Osteocyte (in vitro differentiated cells): ENCODE results near the gene SARM1. TPM values are rescaled to one million over a fixed set of nuclear protein-coding genes. Genes with fewer than 3 reads are reported as not detected.

Experiments
- DNase-seq: peaks from one replicate; pipeline ENCODE4 v3.0.0; 2021; ENCODE audit warnings: mixed read lengths; ENCODE audit not compliant: unreplicated experiment; ENCODE audit errors: extremely low spot score
- H3K27ac Mint-ChIP-seq: one replicate; pipeline ENCODE4 v1.8.0; 2021; ENCODE audit warnings: mild to moderate bottlenecking, mixed read lengths; ENCODE audit not compliant: unreplicated experiment
- H3K27me3 Mint-ChIP-seq: one replicate; pipeline ENCODE4 v1.8.0; 2021; ENCODE audit warnings: mixed read lengths; ENCODE audit not compliant: unreplicated experiment
- H3K36me3 Mint-ChIP-seq: one replicate; pipeline ENCODE4 v1.8.0; 2021; ENCODE audit warnings: mixed read lengths; ENCODE audit not compliant: unreplicated experiment
- H3K4me1 Mint-ChIP-seq: one replicate; pipeline ENCODE4 v1.8.0; 2021; ENCODE audit warnings: mixed read lengths; ENCODE audit not compliant: unreplicated experiment
- H3K4me3 Mint-ChIP-seq: one replicate; pipeline ENCODE4 v1.8.0; 2021; ENCODE audit warnings: mild to moderate bottlenecking, moderate library complexity, mixed read lengths; ENCODE audit not compliant: unreplicated experiment
- H3K9me3 Mint-ChIP-seq: one replicate; pipeline ENCODE4 v1.8.0; 2021; ENCODE audit warnings: mixed read lengths; ENCODE audit not compliant: unreplicated experiment
- total RNA-seq: library from RNA; stranded (reverse); gene quantifications from 2 replicates; pipeline ENCODE4 v1.2.1, GENCODE V29; 2021
- TF ChIP-seq, protein P1 (sequence below): fragments of 200-600 bp; sonication (generic); IDR thresholded peaks from 2 replicates; pipeline ENCODE4 v1.5.0; 2021; ENCODE audit warnings: antibody characterized with exemption, mild to moderate bottlenecking, moderate library complexity

Gene SARM1
- total RNA-seq, 1 donor from 2014 or later, result 27.8 TPM

GRCh38 chr17:28395426-28395825 is 23.9 kb downstream of the SARM1 start:
- peaks cover 24% of the 10 kb centered on the region for H3K36me3 Mint-ChIP-seq
- H3K27ac Mint-ChIP-seq, result no peak overlapping the region
- no peaks in the 10 kb centered on the region for H3K27me3 Mint-ChIP-seq
- DNase-seq, result no peak
- TF ChIP-seq, protein P1, sequence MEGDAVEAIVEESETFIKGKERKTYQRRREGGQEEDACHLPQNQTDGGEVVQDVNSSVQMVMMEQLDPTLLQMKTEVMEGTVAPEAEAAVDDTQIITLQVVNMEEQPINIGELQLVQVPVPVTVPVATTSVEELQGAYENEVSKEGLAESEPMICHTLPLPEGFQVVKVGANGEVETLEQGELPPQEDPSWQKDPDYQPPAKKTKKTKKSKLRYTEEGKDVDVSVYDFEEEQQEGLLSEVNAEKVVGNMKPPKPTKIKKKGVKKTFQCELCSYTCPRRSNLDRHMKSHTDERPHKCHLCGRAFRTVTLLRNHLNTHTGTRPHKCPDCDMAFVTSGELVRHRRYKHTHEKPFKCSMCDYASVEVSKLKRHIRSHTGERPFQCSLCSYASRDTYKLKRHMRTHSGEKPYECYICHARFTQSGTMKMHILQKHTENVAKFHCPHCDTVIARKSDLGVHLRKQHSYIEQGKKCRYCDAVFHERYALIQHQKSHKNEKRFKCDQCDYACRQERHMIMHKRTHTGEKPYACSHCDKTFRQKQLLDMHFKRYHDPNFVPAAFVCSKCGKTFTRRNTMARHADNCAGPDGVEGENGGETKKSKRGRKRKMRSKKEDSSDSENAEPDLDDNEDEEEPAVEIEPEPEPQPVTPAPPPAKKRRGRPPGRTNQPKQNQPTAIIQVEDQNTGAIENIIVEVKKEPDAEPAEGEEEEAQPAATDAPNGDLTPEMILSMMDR, result no peak
- no peaks in the 10 kb centered on the region for H3K9me3 Mint-ChIP-seq
- peaks cover 5% of the 10 kb centered on the region for H3K4me1 Mint-ChIP-seq
- no peak overlapping the region for H3K4me3 Mint-ChIP-seq

GRCh38 chr17:28395968-28396367 is 24.5 kb downstream of the SARM1 start:
- H3K4me1 Mint-ChIP-seq, result peaks cover 5% of the 10 kb centered on the region
- H3K27me3 Mint-ChIP-seq, result no peaks in the 10 kb centered on the region
- H3K4me3 Mint-ChIP-seq, result no peak overlapping the region
- H3K36me3 Mint-ChIP-seq, result peaks cover 18% of the 10 kb centered on the region
- H3K27ac Mint-ChIP-seq, result no peak overlapping the region
- H3K9me3 Mint-ChIP-seq, result no peaks in the 10 kb centered on the region
- no peak for DNase-seq
- TF ChIP-seq, protein P1, result no peak

- Mint-ChIP-seq H3K27ac (no peak overlapping the region), H3K4me1 (peaks cover 5% of the 10 kb centered on the region), H3K9me3 (no peaks in the 10 kb centered on the region), H3K36me3 (peaks cover 13% of the 10 kb centered on the region), H3K27me3 (no peaks in the 10 kb centered on the region), H3K4me3 (no peak overlapping the region)
- TF ChIP-seq, protein P1, result no peak
- no peak for DNase-seq
These were observed 25.2 kb downstream of the SARM1 start for GRCh38 chr17:28396635-28397239.

DNA sequence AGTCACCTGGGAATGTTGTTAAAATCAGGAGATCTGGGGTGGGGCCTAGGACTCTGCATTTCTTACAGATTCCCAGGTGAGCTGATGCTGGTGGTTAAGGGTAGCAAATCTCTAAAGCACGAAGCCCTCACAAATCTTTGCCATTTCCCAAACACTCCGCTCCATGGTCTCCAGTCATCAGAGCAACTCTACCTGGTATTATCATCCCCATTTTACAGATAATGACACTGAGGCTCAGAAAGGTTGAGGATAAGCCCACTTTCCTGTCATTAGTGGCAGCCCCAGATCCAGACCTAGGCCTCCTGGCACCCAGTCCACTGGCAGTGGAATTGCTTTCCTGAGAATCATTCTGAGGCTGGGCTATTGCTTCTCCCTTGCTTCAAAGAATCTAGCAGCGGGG is 25.8 kb downstream of the SARM1 start:
- TF ChIP-seq, protein P1, result no peak
- Mint-ChIP-seq H3K4me3 (no peak overlapping the region), H3K27ac (no peak overlapping the region), H3K4me1 (peaks cover 5% of the 10 kb centered on the region), H3K27me3 (no peaks in the 10 kb centered on the region), H3K9me3 (no peaks in the 10 kb centered on the region), H3K36me3 (peaks cover 13% of the 10 kb centered on the region)
- no peak for DNase-seq

DNA sequence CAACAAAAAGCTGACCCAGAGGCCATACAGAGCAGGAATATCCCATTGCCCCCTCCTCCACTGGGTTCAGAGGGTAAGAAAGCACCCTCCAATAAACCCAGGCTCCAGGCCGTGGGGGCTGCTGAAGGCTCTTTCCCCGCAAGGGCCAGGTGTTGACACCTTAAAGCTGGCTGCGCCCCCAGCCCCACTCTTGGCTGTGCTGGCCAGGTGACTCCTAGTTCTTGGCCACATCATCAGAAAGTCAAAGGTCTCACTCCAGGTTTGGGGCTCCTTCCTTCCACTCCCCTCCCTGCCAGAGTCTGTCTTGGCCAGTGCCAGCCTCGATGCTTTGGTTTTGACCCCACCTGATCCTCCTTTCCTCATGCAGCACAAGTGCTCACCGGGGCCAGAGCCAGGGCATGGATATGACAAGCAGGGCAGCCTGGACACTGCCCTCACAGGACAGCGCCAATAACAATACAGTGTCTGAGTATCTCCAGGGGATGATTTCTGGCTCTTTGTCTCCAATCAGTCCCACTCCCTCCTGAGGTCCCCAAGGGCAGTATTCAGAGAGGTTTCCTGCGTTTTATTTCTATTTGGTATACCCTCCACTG is 26.3 kb downstream of the SARM1 start:
- H3K4me3 Mint-ChIP-seq, result no peak overlapping the region
- peaks cover 13% of the 10 kb centered on the region for H3K36me3 Mint-ChIP-seq
- no peaks in the 10 kb centered on the region for H3K9me3 Mint-ChIP-seq
- H3K27me3 Mint-ChIP-seq, result no peaks in the 10 kb centered on the region
- TF ChIP-seq, protein P1, result no peak
- no peak for DNase-seq
- H3K4me1 Mint-ChIP-seq, result peaks cover 5% of the 10 kb centered on the region
- no peak overlapping the region for H3K27ac Mint-ChIP-seq
